ENCODE results near the gene RND3.

RND3 gene

DNA sequence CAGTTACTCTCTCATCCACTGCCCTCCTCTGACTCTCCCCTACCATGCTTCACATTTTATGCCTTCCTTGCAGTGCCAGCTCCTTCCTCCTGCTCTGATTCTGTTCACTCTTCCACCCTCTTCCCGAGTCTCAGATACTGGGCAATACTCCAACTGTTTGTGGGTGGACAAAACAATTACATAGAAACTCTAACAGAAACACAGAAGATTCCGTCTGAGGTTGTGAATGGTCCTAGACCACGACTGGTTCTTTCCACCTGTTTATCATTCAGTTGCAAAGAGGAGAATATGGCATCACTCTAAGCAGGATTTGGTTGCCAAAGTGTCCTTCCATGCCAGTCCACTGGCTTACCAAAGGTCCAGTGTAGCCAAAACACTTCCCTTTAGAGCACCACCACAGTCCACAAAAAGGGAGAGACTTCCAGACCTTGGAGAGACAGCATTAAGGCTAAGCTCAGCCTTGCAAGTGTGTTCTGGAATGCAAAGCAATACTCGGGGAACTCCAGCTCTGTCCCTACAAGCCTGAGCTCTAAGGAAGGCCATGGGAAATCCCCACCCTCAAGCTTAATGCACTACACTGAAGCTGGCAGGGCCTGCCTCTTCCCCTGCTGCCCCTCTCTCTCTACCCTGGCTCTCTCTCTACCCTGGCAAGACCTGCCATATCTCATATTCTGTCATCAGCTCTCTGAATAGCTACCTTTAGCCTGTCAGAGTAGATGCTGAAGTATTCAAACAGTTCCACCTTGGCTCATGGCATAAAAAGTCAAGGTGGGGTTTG, 33.6 kb upstream of the RND3 start:
- H3K9ac ChIP-seq (ENCODE audit: low read depth in 1 of 2, low read length in 2 of 2): no peak overlapping the region
- no peak overlapping the region for H3K27ac ChIP-seq (ENCODE audit: low read depth, low read length)
- no peak overlapping the region for H3K4me3 ChIP-seq (ENCODE audit: low read depth in 1 of 2, low read length in 2 of 2)
- H3K4me1 ChIP-seq (ENCODE audit: control insufficient read depth in 1 of 2, insufficient read depth in 2 of 2, low read length in 2 of 2): no peaks in the 10 kb centered on the region
- H3K36me3 ChIP-seq (ENCODE audit: control insufficient read depth in 1 of 2, insufficient read depth in 2 of 2, low read length in 2 of 2): no peaks in the 10 kb centered on the region
- no peaks in the 10 kb centered on the region for H3K9me3 ChIP-seq (ENCODE audit: control insufficient read depth in 1 of 2, low read length in 2 of 2)
- no peaks in the 10 kb centered on the region for H3K27me3 ChIP-seq (ENCODE audit: control insufficient read depth in 1 of 2, insufficient read depth in 2 of 2, low read length in 2 of 2)

DNA sequence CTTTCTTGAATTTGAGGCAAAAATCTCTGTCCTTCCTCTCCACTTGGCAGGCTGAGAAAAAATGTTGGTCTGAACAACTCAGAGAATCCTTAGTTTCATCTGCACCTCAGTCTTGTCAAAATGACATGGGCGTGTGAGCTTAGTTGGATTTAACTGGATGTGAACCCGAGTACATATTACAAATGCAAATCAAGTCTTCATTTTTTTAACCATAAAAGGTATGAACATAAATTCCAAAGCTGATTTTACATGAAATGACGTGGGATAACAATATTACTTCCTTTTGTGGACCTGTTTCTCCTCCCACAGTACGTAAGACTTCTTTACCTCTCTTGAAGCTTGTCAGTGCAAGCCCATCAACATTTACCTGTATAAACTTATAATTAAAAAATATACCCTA, 32.6 kb upstream of the RND3 start:
- H3K27me3 ChIP-seq (ENCODE audit: control insufficient read depth in 1 of 2, insufficient read depth in 2 of 2, low read length in 2 of 2): no peaks in the 10 kb centered on the region
- H3K27ac ChIP-seq (ENCODE audit: low read depth, low read length): no peak overlapping the region
- H3K4me1 ChIP-seq (ENCODE audit: control insufficient read depth in 1 of 2, insufficient read depth in 2 of 2, low read length in 2 of 2): no peaks in the 10 kb centered on the region
- H3K9ac ChIP-seq (ENCODE audit: low read depth in 1 of 2, low read length in 2 of 2): no peak overlapping the region
- no peak overlapping the region for H3K4me3 ChIP-seq (ENCODE audit: low read depth in 1 of 2, low read length in 2 of 2)
- H3K9me3 ChIP-seq (ENCODE audit: control insufficient read depth in 1 of 2, low read length in 2 of 2): no peaks in the 10 kb centered on the region
- H3K36me3 ChIP-seq (ENCODE audit: control insufficient read depth in 1 of 2, insufficient read depth in 2 of 2, low read length in 2 of 2): no peaks in the 10 kb centered on the region

GRCh38 chr2:150517951-150518680, 30.6 kb upstream of the RND3 start:
- no peaks in the 10 kb centered on the region for H3K27me3 ChIP-seq (ENCODE audit: control insufficient read depth in 1 of 2, insufficient read depth in 2 of 2, low read length in 2 of 2)

DNA sequence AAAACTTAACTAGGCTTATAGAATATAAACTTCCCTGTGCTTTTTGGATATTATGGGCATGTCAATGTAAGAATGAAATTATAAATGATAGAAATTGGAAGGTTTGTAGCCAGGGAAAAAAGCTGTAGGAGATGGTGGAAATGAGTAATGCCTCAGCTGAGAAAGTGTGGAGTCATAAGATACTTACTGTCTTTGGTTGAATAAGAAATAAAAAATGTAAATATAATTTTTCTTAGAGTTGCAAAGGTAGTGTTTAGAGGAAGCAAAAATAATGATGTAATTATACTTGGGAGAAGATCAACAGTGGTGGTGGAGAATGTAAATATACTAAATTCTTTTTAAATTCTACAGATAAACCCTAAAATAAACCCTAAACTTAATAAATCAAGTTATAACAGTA, 26.2 kb upstream of the RND3 start:
- no peaks in the 10 kb centered on the region for H3K4me1 ChIP-seq (ENCODE audit: control insufficient read depth in 1 of 2, insufficient read depth in 2 of 2, low read length in 2 of 2)
- no peak overlapping the region for H3K9ac ChIP-seq (ENCODE audit: low read depth in 1 of 2, low read length in 2 of 2)
- H3K27me3 ChIP-seq (ENCODE audit: control insufficient read depth in 1 of 2, insufficient read depth in 2 of 2, low read length in 2 of 2): no peaks in the 10 kb centered on the region
- H3K27ac ChIP-seq (ENCODE audit: low read depth, low read length): no peak overlapping the region
- no peaks in the 10 kb centered on the region for H3K9me3 ChIP-seq (ENCODE audit: control insufficient read depth in 1 of 2, low read length in 2 of 2)
- H3K4me3 ChIP-seq (ENCODE audit: low read depth in 1 of 2, low read length in 2 of 2): no peak overlapping the region
- H3K36me3 ChIP-seq (ENCODE audit: control insufficient read depth in 1 of 2, insufficient read depth in 2 of 2, low read length in 2 of 2): no peaks in the 10 kb centered on the region

More at GRCh38 chr2:150517951-150518680, 30.6 kb upstream of the RND3 start:
- no peaks in the 10 kb centered on the region for H3K4me1 ChIP-seq (ENCODE audit: control insufficient read depth in 1 of 2, insufficient read depth in 2 of 2, low read length in 2 of 2)
- H3K36me3 ChIP-seq (ENCODE audit: control insufficient read depth in 1 of 2, insufficient read depth in 2 of 2, low read length in 2 of 2): no peaks in the 10 kb centered on the region
- no peak overlapping the region for H3K9ac ChIP-seq (ENCODE audit: low read depth in 1 of 2, low read length in 2 of 2)
- no peaks in the 10 kb centered on the region for H3K9me3 ChIP-seq (ENCODE audit: control insufficient read depth in 1 of 2, low read length in 2 of 2)
- no peak overlapping the region for H3K27ac ChIP-seq (ENCODE audit: low read depth, low read length)
- H3K4me3 ChIP-seq (ENCODE audit: low read depth in 1 of 2, low read length in 2 of 2): no peak overlapping the region

DNA sequence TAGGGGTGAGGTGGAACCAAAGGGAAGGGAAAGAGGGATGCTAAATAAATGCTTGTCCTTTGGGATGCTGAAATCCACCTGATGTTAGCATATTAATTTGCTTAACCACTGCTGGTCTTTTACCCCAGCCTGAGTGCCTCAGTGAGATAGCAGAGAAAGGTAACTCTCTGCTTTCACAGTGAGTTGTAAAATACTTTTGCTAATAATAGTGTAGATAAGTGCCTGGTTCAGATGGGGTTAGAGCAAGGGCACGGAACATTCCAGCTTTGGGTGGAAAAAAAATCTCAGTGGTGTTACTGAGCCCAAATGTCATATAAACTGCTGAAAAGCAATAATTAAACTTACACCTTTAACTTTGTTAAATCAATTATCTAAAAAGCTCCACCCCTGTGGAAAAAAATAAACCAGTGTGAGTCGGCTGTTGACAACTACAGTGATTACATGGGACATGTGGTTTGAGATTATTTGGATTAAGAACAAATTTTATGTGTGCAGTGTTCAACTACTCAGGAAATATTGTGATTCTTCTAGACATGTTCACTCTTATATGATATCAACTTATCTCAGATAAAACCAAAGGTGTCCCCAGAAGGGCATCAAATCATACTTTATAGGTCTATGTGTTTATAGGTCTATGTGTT, 21.1 kb upstream of the RND3 start:
- Histone ChIP-seq H3K4me3 (ENCODE audit: low read depth in 1 of 2, low read length in 2 of 2) (no peak overlapping the region), H3K27me3 (ENCODE audit: control insufficient read depth in 1 of 2, insufficient read depth in 2 of 2, low read length in 2 of 2) (no peaks in the 10 kb centered on the region), H3K36me3 (ENCODE audit: control insufficient read depth in 1 of 2, insufficient read depth in 2 of 2, low read length in 2 of 2) (no peaks in the 10 kb centered on the region), H3K4me1 (ENCODE audit: control insufficient read depth in 1 of 2, insufficient read depth in 2 of 2, low read length in 2 of 2) (no peaks in the 10 kb centered on the region), H3K9ac (ENCODE audit: low read depth in 1 of 2, low read length in 2 of 2) (no peak overlapping the region), H3K27ac (ENCODE audit: low read depth, low read length) (no peak overlapping the region), H3K9me3 (ENCODE audit: control insufficient read depth in 1 of 2, low read length in 2 of 2) (no peaks in the 10 kb centered on the region)

DNA sequence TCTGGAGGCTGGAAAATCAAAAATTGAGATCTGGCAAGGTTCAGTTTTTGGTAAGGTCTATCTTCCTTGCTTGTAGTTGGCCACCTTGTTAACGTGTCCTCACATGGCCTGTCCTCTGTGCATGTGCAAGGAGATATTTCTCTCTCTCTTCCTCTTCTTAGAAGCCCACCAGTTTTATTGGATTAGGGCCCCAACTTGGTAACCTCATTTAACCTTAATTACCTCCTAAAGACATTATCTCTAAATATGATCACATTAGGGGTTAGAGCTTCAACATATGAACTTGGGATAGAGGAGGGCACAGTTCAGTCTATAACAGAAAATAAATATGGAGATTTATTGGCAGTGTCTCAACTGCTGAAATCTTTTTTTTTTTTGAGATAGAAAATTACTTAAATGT, 19.6 kb upstream of the RND3 start:
- H3K36me3 ChIP-seq (ENCODE audit: control insufficient read depth in 1 of 2, insufficient read depth in 2 of 2, low read length in 2 of 2): no peaks in the 10 kb centered on the region
- H3K9me3 ChIP-seq (ENCODE audit: control insufficient read depth in 1 of 2, low read length in 2 of 2): no peaks in the 10 kb centered on the region
- no peaks in the 10 kb centered on the region for H3K4me1 ChIP-seq (ENCODE audit: control insufficient read depth in 1 of 2, insufficient read depth in 2 of 2, low read length in 2 of 2)
- no peak overlapping the region for H3K27ac ChIP-seq (ENCODE audit: low read depth, low read length)
- H3K9ac ChIP-seq (ENCODE audit: low read depth in 1 of 2, low read length in 2 of 2): no peak overlapping the region
- H3K4me3 ChIP-seq (ENCODE audit: low read depth in 1 of 2, low read length in 2 of 2): no peak overlapping the region
- H3K27me3 ChIP-seq (ENCODE audit: control insufficient read depth in 1 of 2, insufficient read depth in 2 of 2, low read length in 2 of 2): no peaks in the 10 kb centered on the region

DNA sequence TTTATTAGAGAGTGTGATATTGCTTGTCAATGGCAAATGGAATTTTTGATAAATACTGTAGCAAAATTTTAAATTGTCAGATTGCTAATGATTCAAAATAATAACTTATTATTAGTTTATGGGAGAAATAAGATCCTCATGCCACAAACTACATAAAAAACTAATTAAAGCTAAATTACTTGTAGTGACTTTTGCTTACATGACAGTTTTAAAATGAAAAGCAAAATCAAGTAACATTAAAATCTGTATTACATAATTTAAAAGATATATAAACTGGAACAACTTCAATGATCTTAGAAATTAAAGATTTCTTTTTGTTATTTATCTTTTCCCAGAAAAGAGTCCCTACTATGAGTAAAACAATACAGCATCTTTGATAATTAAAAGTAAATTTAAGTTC, 17.7 kb upstream of the RND3 start:
- H3K9ac ChIP-seq (ENCODE audit: low read depth in 1 of 2, low read length in 2 of 2): no peak overlapping the region
- no peaks in the 10 kb centered on the region for H3K36me3 ChIP-seq (ENCODE audit: control insufficient read depth in 1 of 2, insufficient read depth in 2 of 2, low read length in 2 of 2)
- no peaks in the 10 kb centered on the region for H3K27me3 ChIP-seq (ENCODE audit: control insufficient read depth in 1 of 2, insufficient read depth in 2 of 2, low read length in 2 of 2)
- no peak overlapping the region for H3K4me3 ChIP-seq (ENCODE audit: low read depth in 1 of 2, low read length in 2 of 2)
- no peaks in the 10 kb centered on the region for H3K4me1 ChIP-seq (ENCODE audit: control insufficient read depth in 1 of 2, insufficient read depth in 2 of 2, low read length in 2 of 2)
- H3K9me3 ChIP-seq (ENCODE audit: control insufficient read depth in 1 of 2, low read length in 2 of 2): no peaks in the 10 kb centered on the region
- no peak overlapping the region for H3K27ac ChIP-seq (ENCODE audit: low read depth, low read length)

DNA sequence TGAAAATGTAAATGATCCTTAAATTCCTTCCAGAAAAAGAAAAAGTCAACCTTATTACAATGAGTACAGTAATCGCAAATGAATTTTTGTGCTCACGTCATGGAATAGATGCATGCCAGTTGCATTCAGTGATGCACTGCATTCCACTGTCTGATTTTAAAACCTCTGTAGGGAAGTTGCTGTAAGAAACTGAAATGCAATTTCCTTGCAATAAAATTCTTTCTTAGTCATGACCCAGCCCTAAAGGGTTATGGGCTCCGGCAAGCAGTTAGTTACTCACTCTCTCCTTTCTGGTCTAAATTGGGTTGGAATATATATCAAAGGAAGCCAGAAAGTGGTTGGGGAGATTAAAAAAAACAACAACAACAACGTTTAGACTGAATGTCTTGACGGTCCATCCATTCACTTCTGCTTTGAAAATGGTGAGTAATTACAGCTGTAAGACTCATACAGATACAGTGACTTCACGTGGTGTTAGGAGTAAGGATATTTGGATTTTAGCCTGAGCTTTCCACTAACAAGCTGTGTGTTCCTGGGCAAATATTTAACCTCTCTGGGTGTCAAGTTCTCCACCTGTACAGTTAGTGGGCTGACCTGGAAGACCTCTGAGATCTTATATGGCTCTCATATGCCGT, 8.6 kb upstream of the RND3 start:
- H3K27me3 ChIP-seq (ENCODE audit: control insufficient read depth in 1 of 2, insufficient read depth in 2 of 2, low read length in 2 of 2): no peaks in the 10 kb centered on the region
- no peaks in the 10 kb centered on the region for H3K9me3 ChIP-seq (ENCODE audit: control insufficient read depth in 1 of 2, low read length in 2 of 2)
- H3K4me1 ChIP-seq (ENCODE audit: control insufficient read depth in 1 of 2, insufficient read depth in 2 of 2, low read length in 2 of 2): no peaks in the 10 kb centered on the region
- no peaks in the 10 kb centered on the region for H3K36me3 ChIP-seq (ENCODE audit: control insufficient read depth in 1 of 2, insufficient read depth in 2 of 2, low read length in 2 of 2)
- H3K4me3 ChIP-seq (ENCODE audit: low read depth in 1 of 2, low read length in 2 of 2): no peak overlapping the region
- no peak overlapping the region for H3K9ac ChIP-seq (ENCODE audit: low read depth in 1 of 2, low read length in 2 of 2)
- H3K27ac ChIP-seq (ENCODE audit: low read depth, low read length): no peak overlapping the region

- no peaks in the 10 kb centered on the region for H3K9me3 ChIP-seq (ENCODE audit: control insufficient read depth in 1 of 2, low read length in 2 of 2)
- H3K9ac ChIP-seq (ENCODE audit: low read depth in 1 of 2, low read length in 2 of 2): no peak overlapping the region
- no peak overlapping the region for H3K4me3 ChIP-seq (ENCODE audit: low read depth in 1 of 2, low read length in 2 of 2)
- no peak overlapping the region for H3K27ac ChIP-seq (ENCODE audit: low read depth, low read length)
- H3K4me1 ChIP-seq (ENCODE audit: control insufficient read depth in 1 of 2, insufficient read depth in 2 of 2, low read length in 2 of 2): no peaks in the 10 kb centered on the region
- H3K27me3 ChIP-seq (ENCODE audit: control insufficient read depth in 1 of 2, insufficient read depth in 2 of 2, low read length in 2 of 2): no peaks in the 10 kb centered on the region
- H3K36me3 ChIP-seq (ENCODE audit: control insufficient read depth in 1 of 2, insufficient read depth in 2 of 2, low read length in 2 of 2): no peaks in the 10 kb centered on the region
Measured at GRCh38 chr2:150495001-150495400, 7.5 kb upstream of the RND3 start.
